Common myeloid progenitor, CD34-positive (primary cell): ENCODE data around the gene CNKSR3.

Experiments used
- CTCF ChIA-PET: fragments of 350-600 bp; sonication (Branson Sonifier 250); formaldehyde crosslinking; loops from one replicate; lab custom pipeline; 2021; ENCODE audit warnings: antibody characterized with exemption; lab: Charles Lee
- POLR2A ChIA-PET: fragments of 350-600 bp; sonication (Branson Sonifier 250); formaldehyde crosslinking; loops from one replicate; lab custom pipeline; 2021; ENCODE audit warnings: antibody characterized with exemption; lab: Charles Lee
- DNase-seq, 3 donors: peaks; one replicate each; pipeline versions ENCODE4 v3.0.0 to v3.0.0-alpha.2; 2013
- H3K27ac ChIP-seq, 2 experiments: 1 replicate in 1 of 2; 2 replicates in 1 of 2; pipeline ENCODE4 v1.7.0; 2013; ENCODE audit warnings: inconsistent platforms in 2 of 2, low read length in 2 of 2, mild to moderate bottlenecking in 2 of 2, low read depth in 1 of 2, moderate library complexity in 1 of 2; ENCODE audit not compliant: severe bottlenecking in 2 of 2, insufficient read depth in 1 of 2, poor library complexity in 1 of 2
- H3K27me3 ChIP-seq, 5 experiments: replicated peaks in 2 of 5; 1 replicate in 3 of 5; 2 replicates in 2 of 5; pipeline versions ENCODE4 v1.6.1 to v1.7.0; 2013; ENCODE audit warnings: low read length in 4 of 5, mild to moderate bottlenecking in 2 of 5, moderate library complexity in 2 of 5, inconsistent platforms in 1 of 5; ENCODE audit not compliant: insufficient read depth in 5 of 5, control insufficient read depth in 4 of 5
- H3K36me3 ChIP-seq, 4 experiments: 1 replicate in 2 of 4; 2 replicates in 2 of 4; pipeline versions ENCODE4 v1.6.1 to v1.7.0; 2013; ENCODE audit warnings: low read length in 3 of 4, control low read depth in 1 of 4, mild to moderate bottlenecking in 1 of 4; ENCODE audit not compliant: control insufficient read depth in 4 of 4, insufficient read depth in 4 of 4
- H3K4me1 ChIP-seq, 4 experiments: 1 replicate in 3 of 4; 2 replicates in 1 of 4; pipeline versions ENCODE4 v1.6.1 to v1.7.1; 2013; ENCODE audit warnings: low read length in 3 of 4, mild to moderate bottlenecking in 3 of 4, control low read depth in 1 of 4, inconsistent platforms in 1 of 4, moderate library complexity in 1 of 4; ENCODE audit not compliant: control insufficient read depth in 4 of 4, insufficient read depth in 4 of 4; ENCODE audit errors: control extremely low read depth in 1 of 4
- H3K4me3 ChIP-seq, 7 experiments: 1 replicate in 4 of 7; 2 replicates in 3 of 7; pipeline versions ENCODE4 v1.5.1 to v1.7.0; 2013; ENCODE audit warnings: mild to moderate bottlenecking in 7 of 7, low read length in 6 of 7, moderate library complexity in 6 of 7, inconsistent platforms in 2 of 7, low read depth in 2 of 7, control low read depth in 1 of 7; ENCODE audit not compliant: insufficient read depth in 4 of 7, control insufficient read depth in 1 of 7; ENCODE audit errors: extremely low read depth in 1 of 7
- H3K9me3 ChIP-seq, 5 experiments: 1 replicate in 4 of 5; 2 replicates in 1 of 5; pipeline versions ENCODE4 v1.6.1 to v1.7.1; 2013; ENCODE audit warnings: low read length in 4 of 5, mild to moderate bottlenecking in 2 of 5, inconsistent platforms in 1 of 5, low read depth in 1 of 5, moderate library complexity in 1 of 5; ENCODE audit not compliant: control insufficient read depth in 4 of 5, insufficient read depth in 2 of 5; ENCODE audit errors: control extremely low read depth in 1 of 5
- WGBS: methylation state at CpG from one replicate; pipeline ENCODE4 v1.1.5; 2013; ENCODE audit not compliant: insufficient coverage; 5-methylcytosine and 5-hydroxymethylcytosine counted together

The CNKSR3 gene

DNA sequence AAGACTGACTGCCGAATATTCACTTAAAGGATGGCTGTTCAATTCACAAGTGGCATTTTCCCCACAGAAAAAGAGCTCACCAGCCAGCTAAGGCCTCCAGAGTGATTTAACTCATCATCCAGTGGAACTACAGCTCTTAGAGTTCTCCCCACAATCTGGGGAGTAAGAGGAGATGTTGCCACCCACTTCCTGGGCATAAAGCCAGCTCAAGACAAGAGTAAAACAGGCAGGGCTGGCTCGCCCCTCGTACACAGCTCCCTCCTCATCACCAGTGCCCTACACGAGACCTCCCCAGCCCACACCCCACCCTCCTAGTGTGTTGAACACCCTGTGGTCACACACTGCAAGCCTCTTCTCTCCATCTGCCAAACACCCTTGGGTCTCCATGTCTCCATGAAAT, 106.7 kb downstream of the CNKSR3 start:
- DNase-seq: peak; percentile 14 to 77 (median 67)

GRCh38 chr6:154402081-154402780, 108.3 kb downstream of the CNKSR3 start:
- 100% methylated on average over 5 of the region's 6 CpGs for WGBS
- ChIA-PET POLR2A (no interaction called here), CTCF (no interaction called here)
- H3K27ac ChIP-seq: no peak overlapping the region
- no peak for DNase-seq
- no peaks in the 10 kb centered on the region for H3K27me3 ChIP-seq
- peaks cover 0 to 7% (median 6%) of the 10 kb centered on the region in 4 experiments for H3K4me1 ChIP-seq
- H3K9me3 ChIP-seq: no peaks in the 10 kb centered on the region
- peaks cover 4 to 19% (median 9%) of the 10 kb centered on the region in 4 experiments for H3K36me3 ChIP-seq
- no peak overlapping the region for H3K4me3 ChIP-seq

More for the DNA sequence above, 106.7 kb downstream of the CNKSR3 start:
- ChIA-PET CTCF (no interaction called here), POLR2A (no interaction called here)
- Histone ChIP-seq H3K4me3 (no peak overlapping the region), H3K9me3 (no peaks in the 10 kb centered on the region), H3K4me1 (peaks cover 0 to 7% (median 6%) of the 10 kb centered on the region in 4 experiments), H3K36me3 (peaks cover 4 to 19% (median 9%) of the 10 kb centered on the region in 4 experiments), H3K27ac (no peak overlapping the region), H3K27me3 (no peaks in the 10 kb centered on the region)
- 5% methylated on average over 4 of the region's 4 CpGs for WGBS

GRCh38 chr6:154399097-154399496, 111.4 kb downstream of the CNKSR3 start:
- Histone ChIP-seq H3K4me1 (peaks cover 0 to 7% (median 6%) of the 10 kb centered on the region in 4 experiments), H3K36me3 (peaks cover 0 to 8% (median 5%) of the 10 kb centered on the region in 4 experiments), H3K27ac (no peak overlapping the region), H3K27me3 (no peaks in the 10 kb centered on the region), H3K4me3 (no peak overlapping the region), H3K9me3 (no peaks in the 10 kb centered on the region)
- POLR2A ChIA-PET: interaction anchor here (0.5 kb wide), 1 partner anchor 159 kb away, joined by 4 read pairs; no protein-coding TSS in a partner anchor
- CTCF ChIA-PET: no interaction called here
- DNase-seq: no peak
- 100% methylated on average over 2 of the region's 5 CpGs for WGBS

DNA sequence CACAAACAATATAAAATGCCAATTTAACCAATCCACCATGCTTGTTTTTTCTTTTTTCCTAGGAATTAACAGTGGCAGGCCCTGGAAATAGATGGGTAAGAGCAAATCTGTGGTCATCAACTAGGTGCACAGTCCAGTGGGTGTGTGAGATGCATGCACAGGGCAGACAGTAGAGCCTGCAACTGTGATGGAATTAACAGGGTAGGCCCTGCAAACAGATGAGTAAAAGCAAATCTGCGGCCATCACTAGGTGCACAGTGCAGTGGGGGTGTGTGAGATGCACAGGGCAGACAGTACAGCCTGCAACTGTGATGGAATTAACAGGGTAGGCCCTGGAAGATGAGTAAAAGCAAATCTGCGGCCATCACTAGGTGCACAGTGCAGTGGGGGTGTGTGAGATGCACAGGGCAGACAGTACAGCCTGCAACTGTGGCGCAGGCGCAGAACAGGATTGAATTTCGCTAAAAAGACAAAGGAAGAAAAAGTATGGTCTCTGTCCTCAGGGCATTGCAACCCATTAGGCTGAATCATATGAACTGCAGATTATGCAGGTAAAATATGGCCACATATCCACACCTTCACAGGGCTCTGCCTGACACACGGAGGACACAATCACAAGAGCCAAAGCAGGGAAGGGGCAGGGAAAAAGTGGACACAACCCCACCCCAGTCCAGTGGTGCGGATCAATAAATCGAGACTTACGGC, 112.8 kb downstream of the CNKSR3 start:
- H3K36me3 ChIP-seq: peaks cover 0 to 8% (median 5%) of the 10 kb centered on the region in 4 experiments
- DNase-seq: no peak
- POLR2A ChIA-PET: no interaction called here
- no peak overlapping the region for H3K4me3 ChIP-seq
- H3K9me3 ChIP-seq: no peaks in the 10 kb centered on the region
- no peaks in the 10 kb centered on the region for H3K27me3 ChIP-seq
- WGBS: 98% methylated on average over 9 of the region's 9 CpGs
- no peak overlapping the region for H3K27ac ChIP-seq
- H3K4me1 ChIP-seq: no peaks in the 10 kb centered on the region
- CTCF ChIA-PET: no interaction called here

- WGBS: 95% methylated on average over 6 of the region's 6 CpGs
- POLR2A ChIA-PET: no interaction called here
- Histone ChIP-seq H3K9me3 (no peaks in the 10 kb centered on the region), H3K36me3 (peaks cover 0 to 2% (median under 1%) of the 10 kb centered on the region in 4 experiments), H3K4me3 (no peak overlapping the region), H3K4me1 (no peaks in the 10 kb centered on the region), H3K27me3 (no peaks in the 10 kb centered on the region), H3K27ac (no peak overlapping the region)
- CTCF ChIA-PET: no interaction called here
- no peak for DNase-seq
Measured at GRCh38 chr6:154395878-154396277, 114.6 kb downstream of the CNKSR3 start.

DNA sequence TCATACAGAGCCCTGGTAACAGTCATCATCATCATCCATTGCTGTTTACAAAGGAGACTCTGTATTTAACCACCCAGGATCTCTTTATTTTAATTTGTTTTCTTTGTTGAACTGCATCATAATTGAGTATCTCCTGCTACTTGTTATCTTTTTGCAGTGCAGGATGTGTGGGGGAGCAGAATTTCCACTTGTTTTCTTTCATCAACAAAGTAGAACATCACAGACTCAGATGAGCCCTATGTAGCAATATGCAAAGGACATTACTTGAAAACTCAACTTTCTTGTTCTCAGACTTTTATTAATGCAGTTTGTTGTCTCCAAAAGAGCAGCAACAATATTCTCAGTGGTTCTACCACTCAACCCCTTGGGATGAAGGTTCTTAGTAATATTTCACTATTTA, 115.2 kb downstream of the CNKSR3 start:
- H3K4me1 ChIP-seq: no peaks in the 10 kb centered on the region
- no peak for DNase-seq
- CTCF ChIA-PET: no interaction called here
- H3K27me3 ChIP-seq: no peaks in the 10 kb centered on the region
- POLR2A ChIA-PET: no interaction called here
- H3K9me3 ChIP-seq: no peaks in the 10 kb centered on the region
- no peak overlapping the region for H3K27ac ChIP-seq
- H3K36me3 ChIP-seq: peaks cover 0 to 2% (median 0%) of the 10 kb centered on the region in 4 experiments
- no peak overlapping the region for H3K4me3 ChIP-seq

DNA sequence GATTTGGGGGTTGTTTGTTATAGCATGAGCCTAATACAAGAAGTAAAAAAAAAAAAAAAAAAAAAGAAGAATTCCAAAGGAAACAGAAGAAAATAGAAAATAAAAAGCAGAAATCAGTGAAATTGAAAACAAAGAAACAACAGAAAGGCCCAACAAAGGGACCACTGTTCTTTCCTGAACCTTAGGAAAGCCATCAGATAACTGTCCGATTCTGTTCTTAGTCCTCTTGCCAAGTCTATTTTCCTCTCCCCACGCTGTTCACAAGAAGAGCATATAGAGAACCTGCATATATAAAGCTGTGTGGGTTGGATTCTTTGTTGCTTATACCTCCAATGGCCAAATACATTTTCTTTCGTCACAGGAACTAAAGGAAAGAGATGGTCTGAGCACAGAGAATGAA, 115.9 kb downstream of the CNKSR3 start:
- Histone ChIP-seq H3K9me3 (no peaks in the 10 kb centered on the region), H3K36me3 (no peaks in the 10 kb centered on the region), H3K27me3 (no peaks in the 10 kb centered on the region), H3K4me1 (no peaks in the 10 kb centered on the region), H3K27ac (no peak overlapping the region), H3K4me3 (no peak overlapping the region)
- CTCF ChIA-PET: interaction anchor here (1.8 kb wide), 1 partner anchor 24 kb away, joined by 6 read pairs; no protein-coding TSS in a partner anchor
- WGBS: 100% methylated on average over 1 of the region's 3 CpGs
- POLR2A ChIA-PET: no interaction called here
- DNase-seq: no peak
